ENCODE data around the gene PRDM11. TPM values are rescaled to one million over a fixed set of nuclear protein-coding genes. Genes with fewer than 3 reads are reported as not detected.

The PRDM11 gene
- total and polyA plus RNA-seq, 2 of the 8 experiments (the other 6 are each of a cell fraction or from before 2014, with no cell fraction given), result 3.6 to 11.7 TPM

DNA sequence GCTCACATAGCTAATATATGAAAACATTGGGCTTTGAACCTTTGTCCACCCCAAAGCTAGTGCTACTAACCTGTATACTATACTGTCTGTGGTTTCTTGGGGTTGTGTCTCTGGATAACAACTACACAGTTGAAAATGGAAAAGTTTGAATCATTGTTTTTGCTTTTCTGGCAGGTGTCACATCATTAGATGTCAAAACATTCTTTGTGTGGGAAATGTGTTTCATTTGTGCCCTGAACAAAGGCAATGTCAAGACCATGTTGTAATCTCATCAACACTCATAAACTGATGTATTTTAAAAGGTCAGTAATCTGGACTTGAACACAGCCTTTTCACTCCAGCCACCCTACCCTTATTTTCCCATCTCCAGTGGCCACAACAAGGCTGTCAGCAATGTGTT, 123.2 kb downstream of the PRDM11 start:
- no peak for DNase-seq (ENCODE audit: low read depth in 1 of 2, low spot score in 2 of 2)
- Histone ChIP-seq H3K23me2 (ENCODE audit: low read depth, low read length) (no peaks in the 10 kb centered on the region; the same call in 1 of the 2 replicates), H3K4me1 (replicated peaks in 1 of 4; ENCODE audit: control insufficient read depth in 3 of 4, insufficient read depth in 4 of 4, low read length in 3 of 4) (peaks cover 0 to 2% (median 0%) of the 10 kb centered on the region in 4 experiments; a peak in 1 of 7 replicates), H2BK12ac (ENCODE audit: low read depth, low read length) (no peak overlapping the region), H2AK5ac (ENCODE audit: low read depth, low read length) (no peak overlapping the region), H3K56ac (replicated peaks; ENCODE audit: insufficient read length, low read depth, low read length) (no peak overlapping the region), H2BK120ac (replicated peaks; ENCODE audit: low read depth, low read length) (no peak overlapping the region), H2BK15ac (ENCODE audit: low read length) (no peak overlapping the region), H2BK20ac (ENCODE audit: low read length) (no peak overlapping the region), H3K18ac (ENCODE audit: extremely low read depth, low read length) (no peak overlapping the region), H3K79me1 (ENCODE audit: low read depth, low read length) (no peaks in the 10 kb centered on the region), H4K8ac (ENCODE audit: extremely low read depth, insufficient read depth, low read length) (no peak overlapping the region), H3K79me2 (ENCODE audit: control insufficient read depth in 1 of 2, insufficient read depth in 2 of 2, low read length in 2 of 2) (no peaks in the 10 kb centered on the region), H3K23ac (ENCODE audit: insufficient read length) (no peak overlapping the region), H3K9me3 (ENCODE audit: insufficient read depth in 2 of 2, low read depth in 1 of 2, low read length in 1 of 2) (no peaks in the 10 kb centered on the region), H3K4ac (replicated peaks; ENCODE audit: insufficient read length, low read depth, low read length) (no peak overlapping the region), H3K4me3 (ENCODE audit: extremely low read depth in 1 of 4, insufficient read depth in 2 of 4, low read depth in 3 of 4, low read length in 4 of 4) (no peak overlapping the region), H4K91ac (replicated peaks; ENCODE audit: insufficient read length, low read length) (no peak overlapping the region), H2AFZ (ENCODE audit: low read length) (no peak overlapping the region), H2BK5ac (ENCODE audit: low read depth, low read length) (no peak overlapping the region), H3K4me2 (ENCODE audit: insufficient read depth in 1 of 2, low read depth in 2 of 2, low read length in 2 of 2) (no peak overlapping the region), H3K27me3 (replicated peaks in 1 of 4; ENCODE audit: control insufficient read depth in 3 of 4, extremely low read depth in 1 of 4, insufficient read depth in 3 of 4, low read length in 3 of 4) (peaks cover 0 to 7% (median under 1%) of the 10 kb centered on the region in 4 experiments; a peak in 3 of 7 replicates), H4K20me1 (replicated peaks in 1 of 2; ENCODE audit: control insufficient read depth in 1 of 2, insufficient read depth in 2 of 2, low read length in 2 of 2) (no peaks in the 10 kb centered on the region), H3K9ac (replicated peaks in 1 of 4; ENCODE audit: extremely low read depth in 1 of 4, low read depth in 3 of 4, low read length in 3 of 4) (no peak overlapping the region), H3K27ac (ENCODE audit: low read depth, low read length) (no peak overlapping the region), H4K5ac (ENCODE audit: insufficient read length, low read depth, low read length) (no peak overlapping the region), H3K36me3 (ENCODE audit: control insufficient read depth in 2 of 4, insufficient read depth in 4 of 4, low read length in 3 of 4) (no peaks in the 10 kb centered on the region), H3K14ac (ENCODE audit: insufficient read length) (no peak overlapping the region)
- ChIA-PET CTCF (ENCODE audit: partially characterized antibody) (interaction anchor here (0.6 to 13.0 kb wide), 7 partner anchors 9 to 148 kb away, joined by 3 to 211 read pairs (median 3); partner anchors contain the start of gene SYT13), POLR2A (ENCODE audit: partially characterized antibody) (no interaction called here)
- FAIRE-seq, result no peak
- TF ChIP-seq SP2 (IDR thresholded peaks at IDR 0.05; ENCODE audit: low read length), result no peak
- TF ChIP-seq KDM1A (IDR thresholded peaks at IDR 0.05; ENCODE audit: borderline replicate concordance, low read length), result no peak
- no peak for TF ChIP-seq FOSL1 (IDR thresholded peaks at IDR 0.05; ENCODE audit: insufficient read depth, low read depth, low read length)
- TF ChIP-seq SUZ12 (IDR thresholded peaks at IDR 0.05; ENCODE audit: low read length), result no peak
- TF ChIP-seq, protein P1, sequence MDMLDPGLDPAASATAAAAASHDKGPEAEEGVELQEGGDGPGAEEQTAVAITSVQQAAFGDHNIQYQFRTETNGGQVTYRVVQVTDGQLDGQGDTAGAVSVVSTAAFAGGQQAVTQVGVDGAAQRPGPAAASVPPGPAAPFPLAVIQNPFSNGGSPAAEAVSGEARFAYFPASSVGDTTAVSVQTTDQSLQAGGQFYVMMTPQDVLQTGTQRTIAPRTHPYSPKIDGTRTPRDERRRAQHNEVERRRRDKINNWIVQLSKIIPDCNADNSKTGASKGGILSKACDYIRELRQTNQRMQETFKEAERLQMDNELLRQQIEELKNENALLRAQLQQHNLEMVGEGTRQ (IDR thresholded peaks at IDR 0.05; ENCODE audit: low read length), result no peak
- TF ChIP-seq CTBP2 (IDR thresholded peaks at IDR 0.05; ENCODE audit: borderline replicate concordance, insufficient read depth, insufficient read length, low read length), result no peak
- no peak for TF ChIP-seq RAD21 (IDR thresholded peaks at IDR 0.05 in 1 of 2, conservative IDR thresholded peaks at IDR 0.05 in 1 of 2; ENCODE audit: low read depth in 2 of 2, low read length in 2 of 2)
- no peak for TF ChIP-seq POU5F1 (IDR thresholded peaks at IDR 0.05; ENCODE audit: low read depth, low read length)
- no peak for TF ChIP-seq TBP (IDR thresholded peaks at IDR 0.05; ENCODE audit: low read depth, low read length)
- no peak for TF ChIP-seq BRCA1 (IDR thresholded peaks at IDR 0.05; ENCODE audit: low read depth, low read length)
- TF ChIP-seq, protein P2, sequence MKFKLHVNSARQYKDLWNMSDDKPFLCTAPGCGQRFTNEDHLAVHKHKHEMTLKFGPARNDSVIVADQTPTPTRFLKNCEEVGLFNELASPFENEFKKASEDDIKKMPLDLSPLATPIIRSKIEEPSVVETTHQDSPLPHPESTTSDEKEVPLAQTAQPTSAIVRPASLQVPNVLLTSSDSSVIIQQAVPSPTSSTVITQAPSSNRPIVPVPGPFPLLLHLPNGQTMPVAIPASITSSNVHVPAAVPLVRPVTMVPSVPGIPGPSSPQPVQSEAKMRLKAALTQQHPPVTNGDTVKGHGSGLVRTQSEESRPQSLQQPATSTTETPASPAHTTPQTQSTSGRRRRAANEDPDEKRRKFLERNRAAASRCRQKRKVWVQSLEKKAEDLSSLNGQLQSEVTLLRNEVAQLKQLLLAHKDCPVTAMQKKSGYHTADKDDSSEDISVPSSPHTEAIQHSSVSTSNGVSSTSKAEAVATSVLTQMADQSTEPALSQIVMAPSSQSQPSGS (IDR thresholded peaks at IDR 0.05; ENCODE audit: low read length), result no peak

Measured in H1 (cell line).